EL (cell line): Measurements from ENCODE around the gene AMIGO1.
"Not testable (repeated sequence)": the region's sequence is repeated elsewhere in the genome, so short reads cannot be mapped to it uniquely, and the experiment has no call there.

Experiments used
- DNase-seq: peaks from one replicate; pipeline ENCODE4 v3.0.0-alpha.2; 2016

AMIGO1 gene

GRCh38 chr1:109482242-109482641 lies 27.3 kb downstream of the AMIGO1 start:
- DNase-seq: no peak

- DNase-seq: no peak
Observed at GRCh38 chr1:109481646-109482045, 27.9 kb downstream of the AMIGO1 start.

GRCh38 chr1:109479901-109480300 lies 29.6 kb downstream of the AMIGO1 start:
- no peak for DNase-seq

- DNase-seq: no peak
Observed at GRCh38 chr1:109479311-109479710, 30.2 kb downstream of the AMIGO1 start.

GRCh38 chr1:109478806-109479205 lies 30.7 kb downstream of the AMIGO1 start:
- DNase-seq: no peak

- DNase-seq: no peak
Observed at GRCh38 chr1:109477821-109478220, 31.7 kb downstream of the AMIGO1 start.

GRCh38 chr1:109476825-109477224 lies 32.7 kb downstream of the AMIGO1 start:
- DNase-seq: no peak

GRCh38 chr1:109475261-109475660 lies 34.3 kb downstream of the AMIGO1 start:
- DNase-seq: no peak

- DNase-seq: no peak
Observed at GRCh38 chr1:109474697-109475096, 34.8 kb downstream of the AMIGO1 start.

GRCh38 chr1:109473284-109474057 lies 36.1 kb downstream of the AMIGO1 start:
- not testable (repeated sequence) for DNase-seq

GRCh38 chr1:109472779-109473178 lies 36.7 kb downstream of the AMIGO1 start:
- DNase-seq: no peak

GRCh38 chr1:109470245-109470644 lies 39.3 kb downstream of the AMIGO1 start:
- no peak for DNase-seq

- no peak for DNase-seq
Observed at GRCh38 chr1:109468903-109469302, 40.6 kb downstream of the AMIGO1 start.

- no peak for DNase-seq
Observed at GRCh38 chr1:109468061-109468460, 41.5 kb downstream of the AMIGO1 start.

- no peak for DNase-seq
Observed at GRCh38 chr1:109467301-109467777, 42.2 kb downstream of the AMIGO1 start.

- DNase-seq: peak; percentile 50
Observed at GRCh38 chr1:109466452-109467300, 42.9 kb downstream of the AMIGO1 start, which contains the start of gene SYPL2. SYPL2 (plus strand) TSS chr1:109466546; CDS start chr1:109466844, 298 bp downstream.

GRCh38 chr1:109466125-109466451 lies 43.4 kb downstream of the AMIGO1 start:
- no peak for DNase-seq

GRCh38 chr1:109457819-109458218 lies 51.7 kb downstream of the AMIGO1 start:
- DNase-seq: no peak

- no peak for DNase-seq
Observed at GRCh38 chr1:109454497-109455133, 54.9 kb downstream of the AMIGO1 start.
